Transverse colon (tissue), 4 donors: ENCODE data around the gene SMIM21.

Source experiments
- EP300 ChIP-seq: sonication (generic); formaldehyde crosslinking; IDR thresholded peaks from one replicate; pipeline ENCODE4 v1.6.1; 2017; ENCODE audit warnings: antibody characterized with exemption, low read depth
- POLR2A ChIP-seq: fragments of 450-650 bp; IDR thresholded peaks from one replicate; pipeline ENCODE4 v1.6.1; 2016; ENCODE audit warnings: antibody characterized with exemption, mild to moderate bottlenecking, moderate library complexity
- POLR2AphosphoS5 ChIP-seq, 3 donors: sonication (generic); formaldehyde crosslinking; IDR thresholded peaks; one replicate each; pipeline ENCODE4 v1.6.1; 2016; ENCODE audit warnings: antibody characterized with exemption in 3 of 3
- TF ChIP-seq, protein P1 (sequence below), 5 experiments: fragments of 200-600 bp in 3 of 5; fragments of 450-650 bp in 2 of 5; sonication (generic) in 3 of 5; IDR thresholded peaks; 1 replicate in 2 of 5; 2 replicates in 3 of 5; pipeline ENCODE4 v1.5.1; 2016 to 2017; ENCODE audit warnings: antibody characterized with exemption in 5 of 5, inconsistent platforms in 3 of 5, mild to moderate bottlenecking in 2 of 5, moderate library complexity in 1 of 5

DNA sequence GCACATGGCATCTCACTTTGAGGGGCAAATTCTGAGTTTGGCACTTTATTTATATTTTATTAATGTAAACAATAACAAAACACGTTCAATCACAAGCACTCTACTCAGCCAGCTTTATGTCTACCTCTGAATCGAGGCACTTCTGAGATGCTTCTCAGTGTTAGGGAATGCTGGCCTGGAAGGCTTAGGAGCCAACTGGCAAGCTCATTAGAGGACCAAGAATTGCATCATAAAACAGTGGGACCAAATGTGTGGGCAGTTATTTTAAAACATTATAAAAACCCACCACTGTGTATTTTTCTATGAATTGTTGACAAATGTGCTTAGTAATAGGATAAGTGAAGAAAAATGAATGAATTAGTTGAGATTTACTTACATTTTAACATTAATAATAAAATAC lies 46.8 kb upstream of the SMIM21 start:
- TF ChIP-seq EP300 = no peak
- TF ChIP-seq, protein P1, sequence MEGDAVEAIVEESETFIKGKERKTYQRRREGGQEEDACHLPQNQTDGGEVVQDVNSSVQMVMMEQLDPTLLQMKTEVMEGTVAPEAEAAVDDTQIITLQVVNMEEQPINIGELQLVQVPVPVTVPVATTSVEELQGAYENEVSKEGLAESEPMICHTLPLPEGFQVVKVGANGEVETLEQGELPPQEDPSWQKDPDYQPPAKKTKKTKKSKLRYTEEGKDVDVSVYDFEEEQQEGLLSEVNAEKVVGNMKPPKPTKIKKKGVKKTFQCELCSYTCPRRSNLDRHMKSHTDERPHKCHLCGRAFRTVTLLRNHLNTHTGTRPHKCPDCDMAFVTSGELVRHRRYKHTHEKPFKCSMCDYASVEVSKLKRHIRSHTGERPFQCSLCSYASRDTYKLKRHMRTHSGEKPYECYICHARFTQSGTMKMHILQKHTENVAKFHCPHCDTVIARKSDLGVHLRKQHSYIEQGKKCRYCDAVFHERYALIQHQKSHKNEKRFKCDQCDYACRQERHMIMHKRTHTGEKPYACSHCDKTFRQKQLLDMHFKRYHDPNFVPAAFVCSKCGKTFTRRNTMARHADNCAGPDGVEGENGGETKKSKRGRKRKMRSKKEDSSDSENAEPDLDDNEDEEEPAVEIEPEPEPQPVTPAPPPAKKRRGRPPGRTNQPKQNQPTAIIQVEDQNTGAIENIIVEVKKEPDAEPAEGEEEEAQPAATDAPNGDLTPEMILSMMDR (IDR thresholded peaks at IDR 0.05) = no peak
- no peak for TF ChIP-seq POLR2AphosphoS5 (IDR thresholded peaks at IDR 0.05)
- TF ChIP-seq POLR2A = no peak
